GM21447 (cell line): Measurements from ENCODE around the gene ZNF407.
"Not testable (repeated sequence)": the region's sequence is repeated elsewhere in the genome, so short reads cannot be mapped to it uniquely, and the experiment has no call there.

Source experiments
- ATAC-seq: cut with Tn5 transposase; IDR thresholded peaks from one replicate; pipeline ENCODE4 v1.9.1; 2021; ENCODE audit not compliant: unreplicated experiment

ZNF407 gene

GRCh38 chr18:74597662-74598349 is at the start of gene ZNF407:
ZNF407 (plus strand) TSS chr18:74597870; CDS start chr18:74631020, 33,150 bp downstream.
- peak; percentile 77 for ATAC-seq

- ATAC-seq = no peak
These were observed 48.0 kb upstream of the ZNF407 start for GRCh38 chr18:74549591-74550104.

GRCh38 chr18:74550886-74551285 is 46.8 kb upstream of the ZNF407 start:
- no peak for ATAC-seq

DNA sequence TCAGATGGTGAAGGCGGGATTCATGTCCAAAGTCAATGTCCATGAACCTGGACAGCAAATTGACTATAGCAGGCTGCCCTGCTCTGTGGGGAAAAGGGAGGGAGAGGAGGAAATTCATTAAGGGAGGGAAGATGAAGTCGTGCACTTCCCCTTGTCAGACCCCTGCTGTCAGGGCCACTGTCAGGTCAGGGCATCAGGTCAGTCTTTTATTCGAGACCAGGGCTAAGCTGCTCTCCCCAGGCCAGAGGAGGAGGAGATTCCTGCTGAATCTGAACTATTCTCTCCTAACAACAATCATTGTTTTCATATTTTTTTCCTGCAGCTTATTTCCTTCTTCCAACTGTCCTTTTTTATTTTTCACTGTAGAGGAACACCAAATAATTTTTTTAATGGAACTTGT is 46.2 kb upstream of the ZNF407 start:
- no peak for ATAC-seq

DNA sequence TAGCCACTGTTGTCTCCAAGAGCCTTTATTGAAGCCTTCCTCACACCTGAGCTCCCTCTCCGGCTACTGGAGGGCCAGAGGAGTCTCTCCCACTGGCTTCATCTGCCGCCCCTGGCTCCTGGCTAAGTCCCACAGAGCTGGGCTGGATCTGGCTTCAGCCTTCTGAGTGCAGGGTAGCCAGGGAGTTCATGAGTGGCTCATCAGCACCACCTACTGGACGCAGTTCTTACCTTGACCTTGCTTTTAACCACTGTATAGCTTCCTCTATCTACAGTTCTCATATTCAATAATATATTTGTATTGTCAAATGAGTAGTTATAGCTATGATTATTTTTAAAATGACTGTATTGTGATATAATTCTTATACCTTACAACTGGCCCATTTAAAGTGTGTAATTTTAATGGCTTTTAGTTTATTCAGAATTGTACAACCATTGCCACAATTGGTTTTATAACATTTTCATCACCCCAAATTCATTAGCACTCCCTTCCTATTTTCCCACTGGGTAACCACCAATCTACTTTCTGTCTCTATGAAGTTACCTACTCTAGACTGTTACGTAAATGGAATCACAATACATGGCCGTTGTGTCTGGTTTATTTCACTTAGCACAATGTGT is 45.6 kb upstream of the ZNF407 start:
- ATAC-seq = peak; percentile 98

GRCh38 chr18:74556126-74556525 is 41.5 kb upstream of the ZNF407 start:
- ATAC-seq = no peak

DNA sequence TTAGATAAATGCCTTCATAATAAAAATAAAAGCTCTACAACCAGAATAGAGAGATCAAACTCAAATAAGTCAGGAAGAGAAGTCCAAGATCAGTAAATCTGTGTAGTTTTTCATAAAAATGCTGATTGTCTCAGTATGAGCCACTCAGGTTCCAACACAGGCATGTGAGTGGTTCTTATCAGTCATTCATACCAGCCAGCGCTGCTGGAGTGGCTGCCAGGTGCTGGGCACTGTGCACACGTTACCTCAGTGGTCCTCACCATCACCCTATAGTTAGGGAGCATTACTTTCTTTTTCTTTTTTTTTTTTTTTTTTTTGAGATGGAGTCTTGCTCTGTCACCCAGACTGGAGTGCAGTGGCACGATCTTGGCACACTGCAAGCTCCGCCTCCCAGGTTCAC is 39.6 kb upstream of the ZNF407 start:
- no peak for ATAC-seq

DNA sequence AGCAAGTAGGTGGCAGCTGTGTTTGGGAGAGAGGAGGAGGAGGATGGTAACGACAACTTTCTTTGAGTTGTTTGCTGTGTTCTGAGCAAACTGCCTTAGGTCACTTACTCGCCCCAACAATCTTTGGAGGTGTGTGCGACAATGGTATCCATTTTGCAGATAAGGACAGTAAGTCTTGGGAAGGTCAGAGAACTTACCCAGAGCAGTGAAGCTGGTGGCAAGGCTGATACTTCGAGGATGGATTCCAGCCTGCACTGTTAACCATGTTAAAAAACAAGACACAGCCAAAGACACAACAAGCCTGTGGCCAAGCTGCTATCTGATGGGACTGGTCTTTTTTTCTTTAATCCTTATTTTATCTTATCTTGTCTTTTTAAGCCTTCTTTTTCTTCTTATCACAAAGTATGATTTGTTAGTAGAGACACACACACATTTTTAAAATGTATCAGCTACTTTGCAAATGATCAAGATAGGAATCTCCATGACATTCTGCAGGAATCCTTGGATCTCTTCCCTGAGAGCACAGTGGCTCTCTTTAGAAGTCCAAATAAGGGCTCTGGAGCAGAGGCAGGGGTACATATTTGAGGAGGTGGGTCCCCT is 35.4 kb upstream of the ZNF407 start:
- no peak for ATAC-seq

- ATAC-seq = no peak
These were observed 34.9 kb upstream of the ZNF407 start for GRCh38 chr18:74562775-74563174.

GRCh38 chr18:74563999-74564398 is 33.7 kb upstream of the ZNF407 start:
- ATAC-seq = no peak

- ATAC-seq = not testable (repeated sequence)
These were observed 32.5 kb upstream of the ZNF407 start for GRCh38 chr18:74565164-74565563.

GRCh38 chr18:74565993-74566392 is 31.7 kb upstream of the ZNF407 start:
- not testable (repeated sequence) for ATAC-seq

DNA sequence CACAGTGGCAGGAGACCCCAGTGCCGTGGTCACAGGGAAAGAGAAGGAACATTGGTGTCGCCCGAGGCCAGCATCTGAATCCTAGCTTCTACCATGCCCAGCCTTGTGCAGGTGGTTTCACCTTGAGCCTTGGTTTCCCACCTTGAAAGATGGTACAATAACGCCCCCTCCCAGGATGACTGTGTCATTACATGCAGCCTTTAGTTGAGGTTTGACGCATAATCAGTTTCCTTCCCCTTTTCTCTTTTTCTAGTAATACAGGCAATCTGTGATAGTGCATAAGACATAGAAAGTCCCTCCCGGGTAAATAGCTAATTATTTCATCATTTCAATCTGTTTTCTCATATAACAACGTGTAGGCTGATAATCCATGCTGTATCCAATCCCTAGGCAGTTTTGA is 29.8 kb upstream of the ZNF407 start:
- ATAC-seq = no peak

- ATAC-seq = no peak
These were observed 28.3 kb upstream of the ZNF407 start for GRCh38 chr18:74569401-74569800.

- ATAC-seq = no peak
These were observed 27.4 kb upstream of the ZNF407 start for GRCh38 chr18:74570266-74570665.

DNA sequence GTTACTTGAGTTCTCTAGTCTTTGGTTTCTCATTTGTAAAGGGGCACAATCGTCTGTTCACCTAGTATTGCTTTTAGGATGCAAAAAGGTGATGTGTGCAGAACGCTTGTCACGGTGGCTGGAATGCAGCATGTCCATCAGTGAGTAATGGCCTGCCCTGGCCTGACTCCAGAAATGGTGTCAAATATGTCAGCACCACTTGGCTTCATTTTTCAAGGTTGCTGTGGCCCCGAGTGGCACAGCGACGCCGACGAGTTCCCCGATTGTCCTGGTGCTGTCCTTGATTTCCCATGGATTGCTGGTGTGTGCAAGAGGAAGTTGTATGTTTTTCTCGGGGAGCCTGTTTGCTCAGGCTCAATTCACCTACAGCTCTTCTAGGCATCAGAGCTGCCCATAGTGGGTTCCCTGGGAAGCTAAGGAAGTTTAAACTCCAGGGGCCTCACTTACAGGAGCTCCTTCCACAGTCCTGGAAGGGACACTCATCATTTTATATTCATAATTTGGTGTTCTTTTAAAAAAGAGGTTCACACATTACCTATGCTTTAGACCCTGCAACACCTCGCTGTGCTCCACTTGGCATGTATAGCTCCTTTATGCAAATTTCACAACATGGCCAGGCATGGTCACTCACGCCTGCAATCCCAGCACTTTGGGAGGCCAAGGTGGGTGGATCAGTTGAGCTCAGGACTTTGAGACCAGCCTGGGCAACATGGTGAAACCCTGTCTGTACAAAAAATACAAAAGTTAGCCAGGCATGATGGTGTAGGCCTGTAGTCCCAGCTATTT is 25.6 kb upstream of the ZNF407 start:
- ATAC-seq = no peak

DNA sequence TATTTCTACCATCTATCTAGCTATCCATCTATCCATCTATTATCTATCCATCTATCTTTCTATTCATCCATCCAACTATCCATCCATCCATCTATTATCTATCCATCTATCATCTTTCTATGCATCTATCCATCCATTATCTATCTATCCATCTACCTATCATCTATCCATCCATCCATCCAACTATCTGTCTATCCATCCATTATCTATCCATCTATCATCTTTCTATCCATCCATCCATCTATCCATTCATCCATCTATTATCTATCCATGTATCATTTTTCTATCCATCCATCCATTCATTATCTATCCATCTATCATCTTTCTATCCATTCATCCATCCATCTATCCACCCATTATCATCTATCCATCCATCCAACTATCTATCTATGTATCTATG is 24.6 kb upstream of the ZNF407 start:
- ATAC-seq = no peak

GRCh38 chr18:74574916-74575315 is 22.8 kb upstream of the ZNF407 start:
- no peak for ATAC-seq

- no peak for ATAC-seq
These were observed 20.7 kb upstream of the ZNF407 start for GRCh38 chr18:74577019-74577418.

DNA sequence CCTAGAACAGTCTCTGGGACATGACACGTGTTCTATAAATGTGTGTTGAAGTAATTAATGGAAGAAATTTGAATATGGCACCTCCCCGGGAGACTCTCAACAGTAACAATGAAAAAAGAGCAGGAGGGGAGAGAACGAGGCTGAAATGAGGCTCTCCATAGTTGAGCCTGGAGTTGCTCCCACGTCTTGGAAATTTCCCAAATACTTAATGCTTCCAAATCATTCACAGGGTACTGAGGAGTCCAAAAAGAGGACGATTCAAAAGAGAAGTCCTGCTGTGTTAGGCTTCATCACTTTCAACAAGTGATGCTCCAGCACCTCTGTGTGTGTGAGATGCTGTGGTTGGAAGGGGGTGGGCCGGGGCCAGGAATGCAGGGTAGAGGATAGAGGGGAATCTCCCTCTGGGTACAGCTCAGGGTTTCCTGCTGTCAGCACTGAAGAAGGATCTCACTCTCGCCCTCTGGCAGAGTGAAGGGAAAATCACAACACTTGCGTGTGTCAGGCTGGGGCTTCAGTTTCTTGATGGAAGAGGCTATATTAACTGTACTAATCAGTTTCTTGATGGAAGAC is 18.1 kb upstream of the ZNF407 start:
- no peak for ATAC-seq

DNA sequence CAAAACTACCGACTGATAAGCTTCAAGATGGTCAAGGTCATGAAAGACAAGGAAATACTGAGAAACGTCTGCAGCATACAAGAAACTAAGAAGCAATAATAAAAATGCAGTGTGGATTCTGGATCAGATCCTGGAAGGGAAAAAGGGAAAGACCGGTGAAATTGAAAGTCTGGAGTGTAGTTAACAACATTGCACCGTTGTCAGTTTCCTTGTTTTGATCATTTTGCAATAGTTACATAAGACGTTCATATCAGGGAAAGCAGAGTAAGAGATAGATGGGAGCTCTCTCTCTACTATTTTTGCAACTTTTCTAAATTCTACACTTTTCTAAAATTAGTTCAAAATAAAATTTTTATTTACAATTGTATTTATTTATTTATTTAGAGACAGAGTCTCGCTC is 15.0 kb upstream of the ZNF407 start:
- ATAC-seq = no peak
